ENCODE measurements around the gene BPIFB6. TPM values are rescaled to one million over a fixed set of nuclear protein-coding genes. Genes with fewer than 3 reads are reported as not detected.

The BPIFB6 gene
- total and polyA plus RNA-seq, 2 donors (not counting 3 experiments of a cell fraction or from before 2014, with no cell fraction given) = not detected

GRCh38 chr20:33013701-33014326, 17.6 kb upstream of the BPIFB6 start:
- TF ChIP-seq FOS (IDR thresholded peaks at IDR 0.05; ENCODE audit: borderline replicate concordance, insufficient read depth, low read length) (no peak), POLR2AphosphoS5 (IDR thresholded peaks at IDR 0.05; ENCODE audit: insufficient read depth, low read depth, low read length) (no peak), MAX (IDR thresholded peaks at IDR 0.05; ENCODE audit: insufficient read depth, insufficient read length) (no peak), MYC (IDR thresholded peaks at IDR 0.05; ENCODE audit: low read depth, low read length) (no peak), GATA2 (IDR thresholded peaks at IDR 0.05; ENCODE audit: insufficient read depth, insufficient read length, low read depth, low read length) (no peak), EZH2 (IDR thresholded peaks at IDR 0.05; ENCODE audit: borderline replicate concordance, low read depth, low read length, severe bottlenecking) (no peak), POLR2A (IDR thresholded peaks at IDR 0.05; ENCODE audit: low read depth, low read length) (no peak), JUN (IDR thresholded peaks at IDR 0.05; ENCODE audit: borderline replicate concordance, insufficient read depth, insufficient read length, low read depth) (no peak)
- TF ChIP-seq, protein P1, sequence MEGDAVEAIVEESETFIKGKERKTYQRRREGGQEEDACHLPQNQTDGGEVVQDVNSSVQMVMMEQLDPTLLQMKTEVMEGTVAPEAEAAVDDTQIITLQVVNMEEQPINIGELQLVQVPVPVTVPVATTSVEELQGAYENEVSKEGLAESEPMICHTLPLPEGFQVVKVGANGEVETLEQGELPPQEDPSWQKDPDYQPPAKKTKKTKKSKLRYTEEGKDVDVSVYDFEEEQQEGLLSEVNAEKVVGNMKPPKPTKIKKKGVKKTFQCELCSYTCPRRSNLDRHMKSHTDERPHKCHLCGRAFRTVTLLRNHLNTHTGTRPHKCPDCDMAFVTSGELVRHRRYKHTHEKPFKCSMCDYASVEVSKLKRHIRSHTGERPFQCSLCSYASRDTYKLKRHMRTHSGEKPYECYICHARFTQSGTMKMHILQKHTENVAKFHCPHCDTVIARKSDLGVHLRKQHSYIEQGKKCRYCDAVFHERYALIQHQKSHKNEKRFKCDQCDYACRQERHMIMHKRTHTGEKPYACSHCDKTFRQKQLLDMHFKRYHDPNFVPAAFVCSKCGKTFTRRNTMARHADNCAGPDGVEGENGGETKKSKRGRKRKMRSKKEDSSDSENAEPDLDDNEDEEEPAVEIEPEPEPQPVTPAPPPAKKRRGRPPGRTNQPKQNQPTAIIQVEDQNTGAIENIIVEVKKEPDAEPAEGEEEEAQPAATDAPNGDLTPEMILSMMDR (IDR thresholded peaks at IDR 0.05; ENCODE audit: extremely low read depth in 1 of 2, insufficient read depth in 1 of 2, low read depth in 1 of 2, low read length in 2 of 2) = no peak
- CTCF ChIA-PET = interaction anchor here (1.3 to 1.4 kb wide), 2 partner anchors 27 to 111 kb away, joined by 3 to 5 read pairs; no protein-coding TSS in a partner anchor
- FAIRE-seq = no peak

More at GRCh38 chr20:33013701-33014326, 17.6 kb upstream of the BPIFB6 start:
- intact Hi-C loops (cut with micrococcal nuclease) (no loop called here), dilution Hi-C loops (cut with MboI; ENCODE audit: extremely low pct_ligation_motif_present, low sequenced_read_pairs) (no loop called here)
- POLR2A ChIA-PET = no interaction called here
- DNase-seq (ENCODE audit: low read depth, low spot score) = no peak
- H3K36me3 ChIP-seq (ENCODE audit: control insufficient read depth in 2 of 2, extremely low read depth in 1 of 2, insufficient read depth in 2 of 2, low read length in 2 of 2) = no peaks in the 10 kb centered on the region
- H3K4me2 ChIP-seq (ENCODE audit: insufficient read depth, low read length) = no peak overlapping the region
- no peaks in the 10 kb centered on the region for H3K79me2 ChIP-seq (ENCODE audit: control insufficient read depth, insufficient read depth, low read length)
- H3K27ac ChIP-seq (ENCODE audit: insufficient read depth, low read depth, low read length) = no peak overlapping the region
- H3K4me1 ChIP-seq (ENCODE audit: control insufficient read depth, extremely low read depth, insufficient read depth, low read length) = no peaks in the 10 kb centered on the region
- no peak overlapping the region for H3K4me3 ChIP-seq (replicated peaks in 1 of 3; ENCODE audit: insufficient read depth in 1 of 3, low read depth in 1 of 3, low read length in 3 of 3)
- BruUV-seq (replicated peaks) = no TSS peak
- no peaks in the 10 kb centered on the region for H4K20me1 ChIP-seq (replicated peaks; ENCODE audit: control insufficient read depth, extremely low read depth, insufficient read depth, low read length)
- H3K9me1 ChIP-seq (replicated peaks; ENCODE audit: control insufficient read depth, extremely low read depth, insufficient read depth, low read length) = no peaks in the 10 kb centered on the region
- H3K27me3 ChIP-seq (ENCODE audit: control insufficient read depth in 2 of 2, insufficient read depth in 2 of 2, low read length in 2 of 2) = no peaks in the 10 kb centered on the region
- no peaks in the 10 kb centered on the region for H3K9me3 ChIP-seq (replicated peaks; ENCODE audit: control insufficient read depth, insufficient read depth, low read length)
- H3K9ac ChIP-seq (replicated peaks; ENCODE audit: extremely low read depth, insufficient read depth, low read length) = no peak overlapping the region
- H2AFZ ChIP-seq (ENCODE audit: low read depth, low read length) = no peak overlapping the region

Data from endothelial cell of umbilical vein (primary cell).